Measurements from ENCODE around the gene MED26.
A peak's percentile ranks its signal among the peaks of the same experiment; 100 is the strongest.
"Not testable (repeated sequence)": the region's sequence is repeated elsewhere in the genome, so short reads cannot be mapped to it uniquely, and the experiment has no call there.

MED26 gene

GRCh38 chr19:16573925-16574324, 54.1 kb downstream of the MED26 start:
- no peak for DNase-seq (ENCODE audit: low read depth, low spot score)

- no peak for DNase-seq (ENCODE audit: low read depth, low spot score)
Measured at GRCh38 chr19:16573296-16573695, 54.7 kb downstream of the MED26 start.

- peak; percentile 86 for DNase-seq (ENCODE audit: low read depth, low spot score)
Measured at GRCh38 chr19:16572332-16573211, 55.4 kb downstream of the MED26 start, which contains the start of gene SLC35E1. Gene SLC35E1 (minus strand): TSS chr19:16572415. CDS start chr19:16572364, 51 bp downstream.

- DNase-seq (ENCODE audit: low read depth, low spot score): no peak
Measured at GRCh38 chr19:16571822-16572331, 56.1 kb downstream of the MED26 start.

- no peak for DNase-seq (ENCODE audit: low read depth, low spot score)
Measured at GRCh38 chr19:16571283-16571682, 56.7 kb downstream of the MED26 start.

- no peak for DNase-seq (ENCODE audit: low read depth, low spot score)
Measured at GRCh38 chr19:16569609-16570320, 58.2 kb downstream of the MED26 start.

- no peak for DNase-seq (ENCODE audit: low read depth, low spot score)
Measured at GRCh38 chr19:16566702-16567101, 61.3 kb downstream of the MED26 start.

GRCh38 chr19:16566161-16566560, 61.8 kb downstream of the MED26 start:
- peak; percentile 76 for DNase-seq (ENCODE audit: low read depth, low spot score)

GRCh38 chr19:16564842-16565241, 63.2 kb downstream of the MED26 start:
- DNase-seq (ENCODE audit: low read depth, low spot score): no peak

- DNase-seq (ENCODE audit: low read depth, low spot score): no peak
Measured at GRCh38 chr19:16562608-16563025, 65.4 kb downstream of the MED26 start.

GRCh38 chr19:16561382-16561781, 66.6 kb downstream of the MED26 start:
- no peak for DNase-seq (ENCODE audit: low read depth, low spot score)

- no peak for DNase-seq (ENCODE audit: low read depth, low spot score)
Measured at GRCh38 chr19:16559780-16560276, 68.2 kb downstream of the MED26 start.

- DNase-seq (ENCODE audit: low read depth, low spot score): no peak
Measured at GRCh38 chr19:16554776-16555175, 73.2 kb downstream of the MED26 start.

- DNase-seq (ENCODE audit: low read depth, low spot score): not testable (repeated sequence)
Measured at GRCh38 chr19:16551902-16552301, 76.1 kb downstream of the MED26 start.

- DNase-seq (ENCODE audit: low read depth, low spot score): no peak
Measured at GRCh38 chr19:16548956-16549355, 79.0 kb downstream of the MED26 start.

- no peak for DNase-seq (ENCODE audit: low read depth, low spot score)
Measured at GRCh38 chr19:16544473-16545231, 83.4 kb downstream of the MED26 start.

- not testable (repeated sequence) for DNase-seq (ENCODE audit: low read depth, low spot score)
Measured at GRCh38 chr19:16543734-16544133, 84.3 kb downstream of the MED26 start.

- DNase-seq (ENCODE audit: low read depth, low spot score): no peak
Measured at GRCh38 chr19:16542910-16543472, 85.0 kb downstream of the MED26 start.

GRCh38 chr19:16542045-16542909, 85.7 kb downstream of the MED26 start, which contains the start of gene CHERP:
Gene CHERP (minus strand): TSS chr19:16542437. CDS start chr19:16542378, 59 bp downstream.
- peak; percentile 91 for DNase-seq (ENCODE audit: low read depth, low spot score)

- DNase-seq (ENCODE audit: low read depth, low spot score): no peak
Measured at GRCh38 chr19:16541526-16542044, 86.4 kb downstream of the MED26 start.

Measured in activated CD4-positive, CD25-positive, alpha-beta regulatory T cell treated with anti-CD3 and anti-CD28 coated beads, Interleukin-2, amount 50 U/mL, for 16 hours (primary cell).